Subcutaneous adipose tissue (tissue), 4 donors: Measurements from ENCODE around the gene ARG2. TPM values are rescaled to one million over a fixed set of nuclear protein-coding genes. Genes with fewer than 3 reads are reported as not detected.

Experiments
- total RNA-seq, 4 donors: library from RNA; depleted of rRNA; stranded (reverse); fragments of >200 nt; gene quantifications; one replicate each; pipeline ENCODE4 v1.1.0, GENCODE V29; 2016
- TF ChIP-seq, protein P1 (sequence below): fragments of 450-650 bp; IDR thresholded peaks from one replicate; pipeline ENCODE4 v1.5.1; 2016; ENCODE audit warnings: low read depth, mild to moderate bottlenecking, control low read depth, antibody characterized with exemption, moderate library complexity

ARG2 gene
- total RNA-seq, 4 donors from 2014 or later: 2.0 to 4.1 (median 3.3) TPM

DNA sequence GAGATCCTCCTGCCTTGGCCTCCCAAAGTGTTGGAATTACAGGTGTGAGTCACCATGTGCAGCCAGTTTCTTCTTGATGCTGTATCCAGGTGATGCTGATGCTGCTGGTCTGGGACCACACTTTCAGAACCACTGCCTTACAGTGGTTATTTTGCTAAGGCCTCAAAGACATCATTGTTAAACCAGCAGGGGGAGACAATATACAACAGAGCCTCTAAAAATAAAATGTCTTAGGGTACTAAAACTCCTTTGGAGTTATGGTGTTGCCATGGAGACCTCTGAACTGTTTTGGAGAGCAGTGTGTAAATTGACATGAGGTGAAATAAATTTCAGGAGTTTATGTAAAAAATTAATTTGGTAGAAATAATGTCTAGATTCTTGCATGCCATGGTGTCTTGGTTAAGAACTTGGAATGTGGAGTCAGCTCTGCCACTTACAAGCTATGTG lies 1.1 kb upstream of the ARG2 start:
- TF ChIP-seq, protein P1, sequence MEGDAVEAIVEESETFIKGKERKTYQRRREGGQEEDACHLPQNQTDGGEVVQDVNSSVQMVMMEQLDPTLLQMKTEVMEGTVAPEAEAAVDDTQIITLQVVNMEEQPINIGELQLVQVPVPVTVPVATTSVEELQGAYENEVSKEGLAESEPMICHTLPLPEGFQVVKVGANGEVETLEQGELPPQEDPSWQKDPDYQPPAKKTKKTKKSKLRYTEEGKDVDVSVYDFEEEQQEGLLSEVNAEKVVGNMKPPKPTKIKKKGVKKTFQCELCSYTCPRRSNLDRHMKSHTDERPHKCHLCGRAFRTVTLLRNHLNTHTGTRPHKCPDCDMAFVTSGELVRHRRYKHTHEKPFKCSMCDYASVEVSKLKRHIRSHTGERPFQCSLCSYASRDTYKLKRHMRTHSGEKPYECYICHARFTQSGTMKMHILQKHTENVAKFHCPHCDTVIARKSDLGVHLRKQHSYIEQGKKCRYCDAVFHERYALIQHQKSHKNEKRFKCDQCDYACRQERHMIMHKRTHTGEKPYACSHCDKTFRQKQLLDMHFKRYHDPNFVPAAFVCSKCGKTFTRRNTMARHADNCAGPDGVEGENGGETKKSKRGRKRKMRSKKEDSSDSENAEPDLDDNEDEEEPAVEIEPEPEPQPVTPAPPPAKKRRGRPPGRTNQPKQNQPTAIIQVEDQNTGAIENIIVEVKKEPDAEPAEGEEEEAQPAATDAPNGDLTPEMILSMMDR: no peak

DNA sequence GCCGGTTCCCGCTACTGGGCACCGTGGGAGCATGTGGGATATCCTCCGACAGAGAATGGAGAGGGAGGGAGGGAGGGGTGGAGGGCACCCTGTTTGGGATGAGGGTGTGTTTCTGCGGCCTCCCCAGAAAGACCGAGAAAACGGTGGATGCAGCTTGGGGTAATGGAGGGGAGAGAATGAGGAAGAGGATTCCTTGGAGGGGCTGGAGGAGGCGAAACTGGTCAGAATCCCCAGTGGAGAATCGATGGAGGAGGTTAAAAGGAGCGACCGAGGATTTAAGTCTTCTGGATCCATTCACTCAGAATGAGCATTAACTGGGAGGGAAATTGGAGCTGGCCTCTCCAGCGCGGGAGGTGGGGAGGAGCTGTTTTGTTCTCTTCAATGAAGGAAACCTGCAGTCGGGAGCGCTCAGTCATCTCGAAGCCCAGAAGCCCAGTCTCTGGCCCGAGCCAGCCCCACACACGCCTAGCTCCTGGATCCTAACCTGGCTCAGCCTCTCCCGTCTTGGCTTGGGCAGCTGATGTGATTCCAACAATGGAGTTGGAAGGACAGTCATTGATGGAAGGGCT lies 581 bp downstream of the ARG2 start:
- TF ChIP-seq, protein P1: no peak

DNA sequence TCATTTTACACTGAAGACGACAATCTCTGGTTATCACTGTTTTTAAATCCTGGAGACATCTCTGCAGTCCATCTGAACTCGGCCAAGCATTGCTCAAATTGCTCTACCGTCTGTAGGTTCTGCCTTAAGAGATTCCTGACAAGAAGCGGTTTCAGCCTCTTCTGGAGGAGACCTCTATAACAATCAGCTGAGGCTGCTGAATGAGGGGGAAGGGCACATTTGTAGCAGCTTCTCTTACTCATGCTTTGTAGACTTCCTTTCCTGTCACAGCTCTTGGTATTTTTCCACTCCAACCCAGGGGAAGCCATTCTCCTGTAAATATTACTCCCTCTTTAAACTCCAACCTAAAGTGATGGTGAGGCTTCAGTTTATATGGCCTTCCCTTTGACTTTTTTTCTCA lies 3.0 kb downstream of the ARG2 start:
- TF ChIP-seq, protein P1: no peak

DNA sequence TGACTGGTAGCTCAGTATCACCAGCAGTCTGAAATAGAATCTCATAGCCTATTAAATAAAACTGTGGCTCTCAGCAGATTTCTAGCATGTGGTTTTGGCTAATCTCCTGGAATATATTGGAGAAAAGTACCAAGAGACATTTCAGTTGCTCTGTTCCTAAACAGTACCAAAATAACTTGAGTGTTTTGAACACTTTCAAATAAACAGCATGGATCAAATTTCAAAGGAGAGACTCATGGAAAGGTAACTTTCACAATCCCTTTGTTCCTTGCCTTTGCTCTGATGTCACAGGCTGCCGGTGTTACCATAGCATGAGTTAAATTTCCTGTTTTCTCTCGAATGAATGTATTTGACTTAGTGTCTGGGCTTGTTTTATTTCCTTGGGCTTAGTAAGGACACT lies 3.4 kb downstream of the ARG2 start:
- TF ChIP-seq, protein P1: no peak

DNA sequence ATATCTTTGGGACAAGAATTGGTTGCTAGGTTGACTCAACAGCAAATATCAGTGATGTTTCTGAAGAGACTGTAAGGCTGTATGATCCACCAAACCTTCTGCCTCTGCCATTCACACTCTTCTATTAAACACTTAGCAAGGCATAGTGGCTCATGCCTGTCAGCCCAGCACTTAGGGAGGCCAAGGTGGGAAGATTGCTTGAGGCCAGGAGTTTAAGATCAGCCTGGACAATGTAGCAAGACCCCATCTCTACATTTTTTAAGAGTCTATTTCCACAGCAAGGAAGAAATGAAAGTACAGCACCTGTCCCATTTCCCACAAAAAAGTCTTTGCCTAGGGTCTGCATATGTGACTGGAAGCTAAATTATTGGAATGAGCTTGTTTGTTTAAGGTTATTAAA lies 7.8 kb downstream of the ARG2 start:
- TF ChIP-seq, protein P1: no peak

DNA sequence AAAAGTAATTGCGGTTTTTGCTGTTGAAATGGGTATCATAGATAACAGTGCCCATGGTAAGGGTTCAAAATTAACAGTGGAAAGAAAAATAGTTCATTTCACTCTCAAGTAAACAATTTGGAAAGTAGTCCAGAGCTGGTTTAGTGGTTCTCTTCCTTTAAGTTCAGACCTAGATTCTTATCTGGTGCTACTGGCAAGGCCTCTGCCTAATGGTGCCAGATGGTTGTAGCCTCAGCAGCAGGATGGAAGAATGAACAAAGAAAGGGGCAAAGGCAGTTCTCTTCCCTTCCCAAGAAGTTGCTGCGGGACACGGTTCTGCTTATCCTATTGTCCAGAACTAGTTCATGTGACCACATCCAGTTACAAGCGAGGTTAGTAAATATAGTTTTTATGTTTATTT lies 10.5 kb downstream of the ARG2 start:
- TF ChIP-seq, protein P1: no peak

DNA sequence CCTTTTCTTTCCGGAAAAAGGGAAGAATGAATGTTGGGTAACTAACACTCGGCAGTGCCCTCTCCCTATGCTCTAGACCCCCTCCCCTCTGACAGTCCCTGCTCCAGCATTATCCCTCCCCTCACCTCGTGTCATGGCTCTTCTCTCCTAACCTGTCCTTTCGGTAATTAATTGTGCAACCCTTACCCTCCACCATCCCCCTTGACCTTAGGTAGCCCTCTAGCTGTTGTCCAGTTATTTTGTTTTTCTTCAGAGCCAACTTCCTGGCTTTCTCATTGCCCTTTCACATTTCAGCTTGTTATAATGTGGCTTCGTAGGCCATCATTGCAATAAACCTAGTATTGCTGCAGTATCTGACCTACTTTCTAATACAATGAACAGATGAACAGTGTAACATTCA lies 11.2 kb downstream of the ARG2 start:
- TF ChIP-seq, protein P1: no peak
